HepG2 (cell line): ENCODE data around the gene KCNK15. TPM values are rescaled to one million over a fixed set of nuclear protein-coding genes. Genes with fewer than 3 reads are reported as not detected.

Experiments used
- ATAC-seq: fragments of 200-7000 bp; cut with Tn5 transposase; 3 replicates; pipeline ENCODE4 v1.9.1; 2020; ENCODE audit warnings: mild to moderate bottlenecking, moderate library complexity
- BruUV-seq: library from RNA; stranded (reverse); fragments of 400-500 nt; replicated peaks from 2 replicates; lab custom pipeline; 2021; lab: Mats Ljungman, UMichigan
- CTCF ChIA-PET: fragments of 300-600 bp; formaldehyde crosslinking; extraction: SDS; loops from one replicate; lab custom pipeline; 2021; ENCODE audit warnings: low total read pairs, inconsistent platforms, low intra/inter-chr PET ratio; lab: Yijun Ruan, JAX
- POLR2A ChIA-PET: fragments of 350-600 bp; sonication (Branson Sonifier 250); formaldehyde crosslinking; loops from one replicate; lab custom pipeline; 2020; ENCODE audit warnings: antibody characterized with exemption, inconsistent platforms; lab: Yijun Ruan, JAX
- DNase-seq: peaks from one replicate; pipeline ENCODE4 v3.0.0-alpha.2; 2015; ENCODE audit warnings: low spot score
- FAIRE-seq: peaks from 3 replicates; lab custom pipeline; 2011; peaks lifted over from hg19 to GRCh38; lab: Jason Lieb, UNC
- H2AFZ ChIP-seq: one replicate; pipeline ENCODE4 v1.6.1; 2011; ENCODE audit warnings: low read length, inconsistent platforms
- H3K27ac ChIP-seq: fragments of 300-600 bp; 3 replicates; pipeline ENCODE4 v1.8.0; 2011; ENCODE audit warnings: mixed run types, mild to moderate bottlenecking, mixed read lengths, low read length, inconsistent platforms; ENCODE audit not compliant: insufficient read depth; ENCODE audit errors: extremely low read length
- H3K27me3 ChIP-seq, 2 experiments: fragments of 200-600 bp in 1 of 2; 2 replicates in 1 of 2; 3 replicates in 1 of 2; pipeline versions ENCODE4 v1.6.0 to v1.8.0; 2011; ENCODE audit warnings: low read length in 2 of 2, mild to moderate bottlenecking in 2 of 2, moderate library complexity in 2 of 2, inconsistent platforms in 1 of 2; ENCODE audit not compliant: insufficient read depth in 2 of 2, control insufficient read depth in 1 of 2
- H3K36me3 ChIP-seq, 2 experiments: fragments of 200-600 bp in 1 of 2; replicated peaks in 1 of 2; 2 replicates in 1 of 2; 3 replicates in 1 of 2; pipeline versions ENCODE4 v1.5.1 to v1.8.0; 2011; ENCODE audit warnings: low read length in 2 of 2, inconsistent platforms in 1 of 2; ENCODE audit not compliant: insufficient read depth in 2 of 2, control insufficient read depth in 1 of 2
- H3K4me1 ChIP-seq: 2 replicates; pipeline ENCODE4 v1.5.1; 2012; ENCODE audit warnings: low read length, inconsistent platforms; ENCODE audit not compliant: insufficient read depth
- H3K4me2 ChIP-seq: 2 replicates; pipeline ENCODE4 v1.6.0; 2011; ENCODE audit warnings: low read depth, low read length, inconsistent platforms
- H3K4me3 ChIP-seq, 3 experiments: fragments of 200-600 bp in 1 of 3; sonication (generic), shearing (Covaris generic) in 1 of 3; replicated peaks in 1 of 3; 2 replicates each; pipeline ENCODE4 v1.5.1; 2011 to 2016; ENCODE audit warnings: low read length in 3 of 3, inconsistent platforms in 2 of 3, low read depth in 2 of 3, mild to moderate bottlenecking in 2 of 3, control low read depth in 1 of 3, mixed read lengths in 1 of 3; ENCODE audit not compliant: insufficient read depth in 1 of 3
- H3K79me2 ChIP-seq: one replicate; pipeline ENCODE4 v1.6.1; 2011; ENCODE audit warnings: low read length, inconsistent platforms; ENCODE audit not compliant: insufficient read depth
- H3K9ac ChIP-seq: 2 replicates; pipeline ENCODE4 v1.6.0; 2011; ENCODE audit warnings: mild to moderate bottlenecking, low read depth, low read length, inconsistent platforms; ENCODE audit not compliant: insufficient read depth
- H3K9me3 ChIP-seq: 2 replicates; pipeline ENCODE4 v1.5.1; 2012; ENCODE audit warnings: mild to moderate bottlenecking, low read length
- H4K20me1 ChIP-seq: 2 replicates; pipeline ENCODE4 v1.6.0; 2011; ENCODE audit warnings: inconsistent platforms, mild to moderate bottlenecking, low read length, moderate library complexity; ENCODE audit not compliant: insufficient read depth
- BCL6 ChIP-seq: IDR thresholded peaks from 2 replicates; pipeline ENCODE4 v1.6.1; 2016; ENCODE audit warnings: missing genetic modification reagents, missing compliant biosample characterization
- CHD2 ChIP-seq: IDR thresholded peaks from 2 replicates; pipeline ENCODE4 v1.6.1; 2011; ENCODE audit warnings: low read depth, low read length, improper control_type of control experiment
- CTCF ChIP-seq: sonication (generic); formaldehyde crosslinking; IDR thresholded peaks from 2 replicates; pipeline ENCODE4 v1.5.0; 2020; ENCODE audit warnings: mild to moderate bottlenecking, missing genetic modification reagents, moderate library complexity
- MIER3 ChIP-seq: IDR thresholded peaks from 2 replicates; pipeline ENCODE4 v1.6.1; 2016; ENCODE audit warnings: missing compliant biosample characterization, borderline replicate concordance
- MIXL1 ChIP-seq: IDR thresholded peaks from 2 replicates; pipeline ENCODE4 v1.6.1; 2016
- ZMYM2 ChIP-seq: sonication (generic); formaldehyde crosslinking; IDR thresholded peaks from 2 replicates; pipeline ENCODE4 v1.8.0; 2022; ENCODE audit warnings: mild to moderate bottlenecking, missing genetic modification reagents
- ZNF225 ChIP-seq: sonication (generic); formaldehyde crosslinking; IDR thresholded peaks from 2 replicates; pipeline ENCODE4 v1.4.0; 2020; ENCODE audit warnings: mild to moderate bottlenecking, missing genetic modification reagents
- ZNF546 ChIP-seq: sonication (generic); formaldehyde crosslinking; conservative IDR thresholded peaks from 2 replicates; pipeline ENCODE4 v1.8.1; 2023; ENCODE audit warnings: mild to moderate bottlenecking, missing genetic modification reagents
- ZNF629 ChIP-seq: sonication (generic); formaldehyde crosslinking; conservative IDR thresholded peaks from 2 replicates; pipeline ENCODE4 v1.5.0; 2020; ENCODE audit warnings: missing genetic modification reagents
- WGBS: methylation state at CpG from one replicate; pipeline ENCODE4 v1.1.6; 2017; ENCODE audit warnings: low lambda C conversion rate; 5-methylcytosine and 5-hydroxymethylcytosine counted together
- in situ Hi-C: cut with HindIII; loops from 2 replicates; pipeline ENCODE4 v1.10.0; 2017; ENCODE audit warnings: low pct_unique_long_range_greater_than_20kb; ENCODE audit not compliant: extremely low pct_ligation_motif_present
- intact Hi-C: fragments of 100-400 bp; cut with micrococcal nuclease; formaldehyde crosslinking; loops from one replicate; pipeline ENCODE4 v1.10.0; 2022; ENCODE audit not compliant: unreplicated experiment
- polyA plus RNA-seq, 8 experiments: library from polyadenylated mRNA; depleted of rRNA in 3 of 8; stranded (reverse) in 7 of 8; unstranded in 1 of 8; fragments of >200 nt; fragmentation: Illumina TruSeq in 4 of 8; extraction: Trizol in 4 of 8; gene quantifications; 2 replicates each; pipeline versions ENCODE4 v1.2.1 to v1.2.3, GENCODE V29; 2011 to 2016; ENCODE audit warnings: low read depth in 4 of 8, missing spikeins in 1 of 8, mixed read lengths in 1 of 8; ENCODE audit not compliant: insufficient read depth in 1 of 8
- total RNA-seq, 5 experiments: library from RNA; depleted of rRNA; stranded (reverse); fragments of >200 nt; fragmentation: Illumina TruSeq; extraction: Trizol; gene quantifications; 2 replicates each; pipeline ENCODE4 v1.2.3, GENCODE V29; 2016; ENCODE audit warnings: low read depth in 1 of 5
- TF ChIP-seq, protein P1 (sequence below): sonication (generic); formaldehyde crosslinking; IDR thresholded peaks from 2 replicates; pipeline ENCODE4 v1.4.0; 2020; ENCODE audit warnings: missing genetic modification reagents, mild to moderate bottlenecking, borderline replicate concordance

Gene KCNK15
- total and polyA plus RNA-seq, 2 of the 13 experiments (the other 11 are each of a cell fraction or from before 2014, with no cell fraction given) = 0.03 TPM; not detected in 1

GRCh38 chr20:44743080-44743701, 2.5 kb upstream of the KCNK15 start:
- TF ChIP-seq CHD2 (peak; percentile 83), ZNF629 (CRISPR knock-in tag) (peak; percentile 64), BCL6 (CRISPR knock-in tag) (no peak)
- H3K4me2 ChIP-seq = no peak overlapping the region
- in situ Hi-C loops = loop anchor here (5.0 kb wide), 1 partner anchor 124 kb away; no protein-coding TSS in a partner anchor
- no peaks in the 10 kb centered on the region for H3K36me3 ChIP-seq
- no peak overlapping the region for H3K9ac ChIP-seq
- H3K4me1 ChIP-seq = peaks cover 14% of the 10 kb centered on the region
- BruUV-seq = no TSS peak
- WGBS = 2% methylated on average over 7 of the region's 7 CpGs
- H3K9me3 ChIP-seq = no peaks in the 10 kb centered on the region
- intact Hi-C loops = no loop called here
- ChIA-PET CTCF (no interaction called here), POLR2A (no interaction called here)
- FAIRE-seq = no peak
- H4K20me1 ChIP-seq = 0 out of 2 replicates have a peak, but pooled peaks cover 3% of the 10 kb centered on the region
- peaks cover 14 to 56% of the 10 kb centered on the region in 2 experiments for H3K27me3 ChIP-seq
- DNase-seq = no peak
- H3K27ac ChIP-seq = no peak overlapping the region
- ATAC-seq = no peak
- no peak overlapping the region for H2AFZ ChIP-seq
- no peak overlapping the region for H3K4me3 ChIP-seq
- H3K79me2 ChIP-seq = no peaks in the 10 kb centered on the region

- H3K27me3 ChIP-seq = peaks cover 16 to 65% of the 10 kb centered on the region in 2 experiments
- TF ChIP-seq ZNF225 (CRISPR knock-in tag) (no peak), ZNF546 (CRISPR knock-in tag) (no peak), CTCF (CRISPR knock-in tag) (no peak), MIER3 (CRISPR knock-in tag) (no peak), ZMYM2 (CRISPR knock-in tag) (no peak), MIXL1 (CRISPR knock-in tag) (no peak)
- TF ChIP-seq, protein P1, sequence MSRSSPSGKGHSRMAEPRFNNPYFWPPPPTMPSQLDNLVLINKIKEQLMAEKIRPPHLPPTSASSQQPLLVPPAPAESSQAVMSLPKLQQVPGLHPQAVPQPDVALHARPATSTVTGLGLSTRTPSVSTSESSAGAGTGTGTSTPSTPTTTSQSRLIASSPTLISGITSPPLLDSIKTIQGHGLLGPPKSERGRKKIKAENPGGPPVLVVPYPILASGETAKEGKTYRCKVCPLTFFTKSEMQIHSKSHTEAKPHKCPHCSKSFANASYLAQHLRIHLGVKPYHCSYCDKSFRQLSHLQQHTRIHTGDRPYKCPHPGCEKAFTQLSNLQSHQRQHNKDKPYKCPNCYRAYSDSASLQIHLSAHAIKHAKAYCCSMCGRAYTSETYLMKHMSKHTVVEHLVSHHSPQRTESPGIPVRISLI (CRISPR knock-in tag) = no peak
- TF ChIP-seq, all 625 proteins: peak for 0
- H3K36me3 ChIP-seq = no peaks in the 10 kb centered on the region
- FAIRE-seq (no peak), DNase-seq (no peak), ATAC-seq (no peak)
- POLR2A ChIA-PET = no interaction called here
- no peak overlapping the region for H3K27ac ChIP-seq
- H4K20me1 ChIP-seq = 0 out of 2 replicates have a peak, but pooled peaks cover 3% of the 10 kb centered on the region
- intact Hi-C loops (no loop called here), in situ Hi-C loops (loop anchor here (5.0 kb wide), 1 partner anchor 123 kb away; no protein-coding TSS in a partner anchor)
- H2AFZ ChIP-seq = no peak overlapping the region
- H3K4me2 ChIP-seq = no peak overlapping the region
- H3K9me3 ChIP-seq = no peaks in the 10 kb centered on the region
- CTCF ChIA-PET = no interaction called here
- no TSS peak for BruUV-seq
- WGBS = 42% methylated on average over 12 of the region's 12 CpGs
- no peak overlapping the region for H3K4me3 ChIP-seq
- peaks cover 9% of the 10 kb centered on the region for H3K4me1 ChIP-seq
- no peaks in the 10 kb centered on the region for H3K79me2 ChIP-seq
- H3K9ac ChIP-seq = no peak overlapping the region
Observed at GRCh38 chr20:44743916-44744655, 1.6 kb upstream of the KCNK15 start.
